ENCODE results near the gene NEU1.

DNA sequence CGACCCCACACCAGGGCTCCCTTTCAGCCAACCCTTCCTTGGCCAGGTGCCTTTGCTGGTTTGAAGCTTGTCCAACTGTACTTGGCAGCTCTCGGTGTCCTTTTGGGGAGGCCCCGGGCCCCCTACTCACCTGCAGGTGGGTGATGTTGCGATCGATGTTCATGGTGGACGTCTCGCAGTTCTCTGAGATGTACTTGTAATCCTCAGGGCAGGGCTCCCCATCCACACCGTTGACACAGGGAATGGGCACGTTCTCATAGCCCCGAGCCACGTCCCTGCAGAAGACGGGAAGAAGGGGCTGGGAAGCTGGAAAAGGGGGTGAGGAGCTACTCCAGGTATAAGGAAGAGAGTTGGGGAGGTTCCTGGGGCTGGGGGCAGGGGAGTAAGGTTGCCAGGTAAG, 21.1 kb upstream of the NEU1 start:
- TF ChIP-seq, protein P1, sequence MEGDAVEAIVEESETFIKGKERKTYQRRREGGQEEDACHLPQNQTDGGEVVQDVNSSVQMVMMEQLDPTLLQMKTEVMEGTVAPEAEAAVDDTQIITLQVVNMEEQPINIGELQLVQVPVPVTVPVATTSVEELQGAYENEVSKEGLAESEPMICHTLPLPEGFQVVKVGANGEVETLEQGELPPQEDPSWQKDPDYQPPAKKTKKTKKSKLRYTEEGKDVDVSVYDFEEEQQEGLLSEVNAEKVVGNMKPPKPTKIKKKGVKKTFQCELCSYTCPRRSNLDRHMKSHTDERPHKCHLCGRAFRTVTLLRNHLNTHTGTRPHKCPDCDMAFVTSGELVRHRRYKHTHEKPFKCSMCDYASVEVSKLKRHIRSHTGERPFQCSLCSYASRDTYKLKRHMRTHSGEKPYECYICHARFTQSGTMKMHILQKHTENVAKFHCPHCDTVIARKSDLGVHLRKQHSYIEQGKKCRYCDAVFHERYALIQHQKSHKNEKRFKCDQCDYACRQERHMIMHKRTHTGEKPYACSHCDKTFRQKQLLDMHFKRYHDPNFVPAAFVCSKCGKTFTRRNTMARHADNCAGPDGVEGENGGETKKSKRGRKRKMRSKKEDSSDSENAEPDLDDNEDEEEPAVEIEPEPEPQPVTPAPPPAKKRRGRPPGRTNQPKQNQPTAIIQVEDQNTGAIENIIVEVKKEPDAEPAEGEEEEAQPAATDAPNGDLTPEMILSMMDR (IDR thresholded peaks at IDR 0.05 in 2 of 3, conservative IDR thresholded peaks at IDR 0.05 in 1 of 3; ENCODE audit: borderline replicate concordance in 1 of 3, insufficient read depth in 1 of 3, low read depth in 2 of 3, low read length in 2 of 3), result no peak
- TF ChIP-seq, protein P2, sequence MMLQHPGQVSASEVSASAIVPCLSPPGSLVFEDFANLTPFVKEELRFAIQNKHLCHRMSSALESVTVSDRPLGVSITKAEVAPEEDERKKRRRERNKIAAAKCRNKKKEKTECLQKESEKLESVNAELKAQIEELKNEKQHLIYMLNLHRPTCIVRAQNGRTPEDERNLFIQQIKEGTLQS (IDR thresholded peaks at IDR 0.05), result no peak
- TF ChIP-seq EGR1 (IDR thresholded peaks at IDR 0.05; ENCODE audit: low read depth) (no peak), SP1 (IDR thresholded peaks at IDR 0.05; ENCODE audit: low read depth) (no peak), ZFX (IDR thresholded peaks at IDR 0.05) (no peak), RAD21 (IDR thresholded peaks at IDR 0.05; ENCODE audit: low read depth) (no peak)

Measured in HCT116 (cell line).